ENCODE data around the gene PRR15L.
"Not testable (repeated sequence)": the region's sequence is repeated elsewhere in the genome, so short reads cannot be mapped to it uniquely, and the experiment has no call there.

Gene PRR15L

DNA sequence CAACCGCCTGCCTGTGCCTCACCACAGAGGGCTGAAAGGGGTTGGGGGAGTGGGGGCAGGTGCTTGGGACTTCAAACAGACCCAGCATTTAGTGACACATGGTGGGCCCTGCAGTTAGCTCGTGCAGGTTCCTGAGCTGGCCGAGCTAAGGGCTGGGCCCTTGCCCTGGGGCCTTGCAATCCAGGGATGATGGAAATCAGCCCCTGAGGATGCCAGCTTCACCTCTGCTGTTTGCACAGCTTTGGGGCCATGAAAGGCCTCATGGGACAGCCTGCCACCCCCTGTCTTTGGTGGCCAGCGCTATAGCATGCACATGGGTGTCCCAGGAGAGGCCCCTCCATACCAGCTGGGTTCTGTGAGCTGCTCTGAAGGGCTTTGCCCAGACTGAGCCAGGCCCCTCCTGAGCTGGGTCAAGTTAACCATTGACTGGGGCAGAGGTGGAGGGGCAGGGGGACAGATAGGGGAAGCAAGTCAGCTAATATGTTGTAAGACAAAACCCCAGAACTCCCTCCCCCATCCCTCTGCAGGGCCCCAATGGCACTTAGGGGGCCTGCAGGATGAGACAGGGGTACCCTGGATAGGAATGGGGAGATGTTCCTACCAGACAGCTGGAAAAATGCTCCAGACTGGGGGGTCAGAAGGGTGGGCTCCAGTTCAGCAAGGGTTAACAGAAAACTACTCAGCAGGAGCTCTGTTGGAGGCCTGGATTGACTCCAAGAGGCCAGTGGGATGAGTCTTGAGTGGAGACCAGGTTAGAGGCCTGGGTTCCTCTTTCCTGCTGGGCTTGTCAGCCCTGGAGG is 692 bp downstream of the PRR15L start:
- DNase-seq, result no peak

DNA sequence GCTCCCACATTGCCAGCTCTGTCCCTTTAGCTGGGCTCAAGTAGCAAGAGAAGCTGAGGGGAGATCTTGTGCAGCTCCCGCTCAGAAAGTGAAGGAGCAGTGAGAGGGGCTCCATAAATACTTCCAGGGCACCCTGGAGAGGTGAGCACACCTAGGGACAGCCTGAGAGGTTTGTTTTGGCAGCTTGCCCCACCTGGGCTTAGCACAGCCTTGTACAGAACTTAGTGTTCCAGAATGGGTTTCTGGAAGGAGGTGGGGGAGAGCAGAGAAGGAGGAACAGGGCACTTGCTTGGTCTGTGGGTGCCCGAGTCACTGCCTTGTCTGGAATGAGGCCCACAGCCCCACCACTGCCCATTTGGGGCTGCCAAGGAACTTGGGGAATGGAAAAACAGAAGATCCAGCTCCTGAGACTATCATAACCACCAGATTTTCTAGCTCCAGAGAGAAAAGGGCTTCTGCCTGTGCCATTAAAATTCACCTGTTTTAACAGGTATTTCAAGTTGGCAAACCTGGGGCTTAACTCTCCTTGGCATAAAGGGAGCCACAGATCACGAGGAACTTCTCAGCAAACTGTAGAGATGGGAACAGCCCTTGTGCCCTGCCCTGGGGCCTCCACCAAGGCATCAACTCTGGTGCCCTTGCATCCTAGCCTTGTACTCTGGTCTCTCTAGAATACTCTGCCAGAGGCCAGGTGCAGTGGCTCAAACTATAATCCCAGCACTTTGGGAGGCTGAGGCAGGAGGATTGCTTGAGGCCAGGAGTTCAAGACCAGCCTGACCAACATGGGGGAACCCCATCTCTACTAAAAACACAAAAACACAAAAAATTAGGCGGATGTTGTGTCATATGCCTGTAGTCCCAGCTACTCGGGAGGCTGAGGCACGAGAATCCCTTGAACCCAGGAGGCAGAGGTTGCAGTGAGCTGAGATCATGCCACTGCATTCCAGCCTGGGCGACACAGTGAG is 1.9 kb downstream of the PRR15L start:
- no peak for DNase-seq

DNA sequence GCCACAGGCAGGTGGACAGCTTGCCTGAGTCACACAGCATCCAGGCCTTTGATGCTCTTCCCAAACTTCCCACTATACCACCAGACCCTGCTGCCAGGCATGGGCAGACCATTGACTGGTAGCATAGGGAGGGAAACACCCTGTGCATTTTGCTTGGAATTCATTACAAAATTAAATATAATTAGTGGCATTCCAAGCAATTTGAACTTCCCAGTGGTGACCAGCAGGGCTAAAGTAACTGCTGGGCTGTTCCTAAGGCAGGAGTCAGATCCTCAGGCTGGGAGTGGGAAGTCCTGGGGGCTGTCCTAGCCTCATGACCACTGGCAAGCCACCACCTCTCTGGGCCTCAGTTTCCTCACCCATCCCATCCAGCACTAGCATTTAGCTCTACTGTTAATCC is 3.8 kb downstream of the PRR15L start:
- no peak for DNase-seq

DNA sequence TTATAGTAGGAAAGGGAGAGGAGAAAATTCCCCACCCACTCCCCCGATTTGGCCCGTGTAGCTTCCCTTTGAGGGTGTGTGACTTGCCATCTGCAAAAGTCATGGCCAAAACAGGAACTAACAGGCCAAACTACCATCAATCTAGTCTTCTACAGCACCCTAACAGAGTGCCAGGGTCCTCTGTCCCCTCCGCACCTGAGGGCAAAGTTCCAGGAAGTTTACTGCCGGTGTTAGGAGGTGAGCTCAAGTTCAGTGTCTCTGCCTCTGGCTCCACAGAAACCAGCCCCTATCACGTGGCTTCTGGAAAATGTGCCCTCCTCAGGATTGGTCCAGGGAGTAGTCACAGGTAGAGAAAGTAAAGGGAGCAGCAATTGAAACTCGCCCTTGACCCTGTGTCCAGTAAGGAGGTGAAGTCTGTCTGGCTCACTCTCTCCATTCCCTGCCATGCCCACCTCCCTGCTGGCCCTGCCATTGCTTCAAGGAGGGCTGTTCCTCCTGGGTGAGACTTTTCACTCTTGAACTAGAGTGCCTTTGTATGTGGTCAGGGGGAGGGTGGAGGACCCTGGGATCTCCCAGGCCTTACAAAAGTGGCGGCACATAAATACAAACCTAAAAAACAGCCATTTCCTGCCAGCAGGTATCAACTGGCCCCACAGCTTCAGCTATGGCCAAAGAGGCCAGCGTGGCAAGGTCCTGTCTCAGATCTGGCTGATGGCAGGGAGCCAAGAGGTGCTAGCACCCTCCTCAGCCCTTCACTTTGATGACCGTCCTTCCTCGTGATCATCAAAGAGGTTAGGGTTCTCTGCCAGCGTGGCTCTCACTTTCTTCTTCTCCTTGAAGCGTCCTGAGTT is 5.3 kb downstream of the PRR15L start:
- no peak for DNase-seq

DNA sequence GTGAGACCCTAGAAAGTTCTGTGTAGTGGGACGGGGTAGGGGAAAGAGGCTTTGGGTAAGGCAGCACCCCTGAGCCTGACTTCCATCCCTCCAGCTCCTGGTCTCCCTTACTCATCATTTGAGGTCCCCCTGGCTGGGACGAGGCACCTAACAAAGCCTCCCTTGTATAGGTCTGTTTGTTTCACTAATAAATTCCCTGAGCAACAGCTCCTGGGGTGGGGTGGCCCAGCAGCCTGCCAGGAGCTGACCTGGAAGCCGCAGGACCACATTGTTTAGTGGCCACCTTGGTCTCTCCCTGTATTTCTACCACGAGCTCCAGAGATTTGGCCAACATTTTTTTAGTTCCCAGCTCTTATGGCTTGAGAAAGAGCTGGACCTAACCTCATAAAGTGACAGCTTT is 7.2 kb downstream of the PRR15L start:
- no peak for DNase-seq

DNA sequence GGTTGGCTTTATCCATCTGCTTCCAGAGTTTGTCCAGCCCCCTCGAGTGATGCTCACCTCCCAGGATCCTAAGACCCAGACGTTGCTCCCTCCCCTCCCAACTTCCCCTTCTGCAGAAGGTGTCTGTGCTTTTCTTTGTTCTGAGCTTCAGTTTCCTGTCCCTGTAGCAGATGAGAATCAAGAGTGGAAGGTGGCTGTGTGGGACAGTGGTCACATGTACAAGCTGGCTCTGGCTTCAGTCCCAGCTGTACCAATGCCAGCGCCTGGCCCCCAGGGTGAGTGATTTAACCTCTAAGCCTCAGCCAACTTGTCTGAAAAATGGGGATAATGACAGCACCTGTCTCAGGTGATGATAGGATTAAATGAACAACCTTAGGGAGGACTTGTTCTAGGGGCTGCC is 7.7 kb downstream of the PRR15L start:
- no peak for DNase-seq

DNA sequence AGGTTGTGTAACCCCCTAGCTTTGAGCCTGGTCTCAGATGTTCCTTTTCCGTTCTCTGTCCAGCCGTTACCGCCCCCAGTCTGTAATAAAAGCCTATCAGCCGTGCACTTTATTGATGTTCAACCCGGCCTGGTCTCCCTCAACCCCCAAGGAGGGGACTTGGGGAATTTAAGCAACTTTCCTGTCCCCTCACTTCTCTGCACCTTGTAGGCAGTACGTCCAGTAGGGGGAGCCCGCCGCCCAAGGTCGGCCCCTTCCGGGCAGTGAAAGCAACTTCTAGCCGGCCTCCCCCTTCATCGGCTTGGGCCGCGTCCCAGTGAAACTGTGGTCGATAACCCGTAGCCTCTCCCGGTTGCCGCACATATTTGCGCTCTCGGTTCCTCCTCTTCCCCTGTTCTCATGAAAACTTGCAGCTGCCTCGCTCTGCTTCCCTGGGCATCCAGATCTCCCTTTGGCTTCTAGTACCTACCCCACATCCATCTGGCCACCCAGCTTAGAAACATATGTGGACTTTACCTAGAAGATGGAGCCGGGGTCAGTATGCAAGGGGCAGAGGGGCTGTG is 8.4 kb downstream of the PRR15L start:
- peak in 12 of 14 donors; percentile 48 to 85 (median 64) for DNase-seq

DNA sequence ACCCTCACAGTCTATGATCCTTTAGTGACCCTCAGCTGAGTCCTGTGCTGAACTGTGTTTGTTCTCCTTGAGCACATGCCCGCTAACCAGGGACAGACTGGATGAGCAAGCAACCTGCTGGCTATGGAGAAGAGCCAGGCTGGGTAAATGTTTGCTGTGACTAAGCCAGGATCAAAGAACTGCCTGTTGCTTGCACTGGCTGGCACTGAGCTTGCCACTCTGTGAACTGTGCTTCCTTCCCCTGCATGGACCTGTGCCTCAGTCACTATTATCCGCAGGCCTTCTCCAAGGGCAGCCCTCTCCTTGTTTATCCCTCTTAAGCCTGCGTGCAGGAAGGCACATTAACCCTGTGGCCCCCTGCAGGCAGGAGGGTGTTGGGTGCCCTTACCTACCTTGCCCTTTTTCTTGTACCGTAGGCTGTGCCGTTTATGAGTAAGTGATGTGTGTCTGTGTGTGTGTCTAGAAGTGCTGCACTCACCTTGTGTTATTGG is 8.9 kb downstream of the PRR15L start:
- DNase-seq, result peak in 3 of 14 donors; percentile 8 to 86 (median 19)

DNA sequence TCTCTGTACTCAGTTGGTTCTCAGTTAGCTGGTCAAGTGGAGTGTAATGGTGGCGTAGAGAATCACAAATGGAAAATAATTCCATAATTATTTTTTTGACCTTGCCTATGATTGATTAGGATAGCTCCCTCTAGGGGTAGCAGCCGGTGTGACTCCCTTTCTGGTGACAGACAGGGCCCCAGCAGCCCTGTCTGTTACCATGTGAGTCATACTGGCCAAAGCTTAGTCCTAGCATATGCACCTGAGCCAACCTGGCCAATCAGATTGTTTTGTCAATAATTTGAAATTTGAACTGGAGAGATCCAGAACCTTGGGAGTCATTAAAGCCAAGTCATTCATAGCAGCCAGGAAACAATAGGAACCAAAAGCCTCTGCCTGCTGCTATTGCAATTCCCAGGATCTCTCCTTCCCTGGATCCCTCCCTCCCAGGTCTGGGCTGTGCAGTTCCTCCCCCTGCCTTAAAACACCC is 10.7 kb downstream of the PRR15L start:
- DNase-seq, result peak in 10 of 14 donors; percentile 3 to 51 (median 26)

DNA sequence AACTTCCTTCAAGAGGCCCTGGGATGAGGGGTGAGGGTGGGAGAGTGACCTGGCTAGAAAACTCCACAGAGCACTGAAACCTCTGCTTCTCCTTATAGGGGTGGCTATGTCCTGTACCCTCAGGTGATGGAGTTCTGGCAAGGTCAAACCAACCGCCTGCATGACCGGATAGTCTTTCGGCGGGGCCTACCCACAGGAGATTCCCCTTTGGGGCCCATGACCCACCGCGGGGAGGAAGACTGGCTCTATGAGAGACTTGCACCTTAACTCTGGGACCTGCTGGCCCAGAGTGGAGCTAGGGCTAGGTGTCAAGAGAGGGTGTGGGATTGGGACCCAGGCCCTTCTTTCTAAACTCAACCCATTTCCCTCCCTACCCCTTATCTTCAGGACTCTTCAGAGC is 11.2 kb downstream of the PRR15L start:
- DNase-seq, result no peak

DNA sequence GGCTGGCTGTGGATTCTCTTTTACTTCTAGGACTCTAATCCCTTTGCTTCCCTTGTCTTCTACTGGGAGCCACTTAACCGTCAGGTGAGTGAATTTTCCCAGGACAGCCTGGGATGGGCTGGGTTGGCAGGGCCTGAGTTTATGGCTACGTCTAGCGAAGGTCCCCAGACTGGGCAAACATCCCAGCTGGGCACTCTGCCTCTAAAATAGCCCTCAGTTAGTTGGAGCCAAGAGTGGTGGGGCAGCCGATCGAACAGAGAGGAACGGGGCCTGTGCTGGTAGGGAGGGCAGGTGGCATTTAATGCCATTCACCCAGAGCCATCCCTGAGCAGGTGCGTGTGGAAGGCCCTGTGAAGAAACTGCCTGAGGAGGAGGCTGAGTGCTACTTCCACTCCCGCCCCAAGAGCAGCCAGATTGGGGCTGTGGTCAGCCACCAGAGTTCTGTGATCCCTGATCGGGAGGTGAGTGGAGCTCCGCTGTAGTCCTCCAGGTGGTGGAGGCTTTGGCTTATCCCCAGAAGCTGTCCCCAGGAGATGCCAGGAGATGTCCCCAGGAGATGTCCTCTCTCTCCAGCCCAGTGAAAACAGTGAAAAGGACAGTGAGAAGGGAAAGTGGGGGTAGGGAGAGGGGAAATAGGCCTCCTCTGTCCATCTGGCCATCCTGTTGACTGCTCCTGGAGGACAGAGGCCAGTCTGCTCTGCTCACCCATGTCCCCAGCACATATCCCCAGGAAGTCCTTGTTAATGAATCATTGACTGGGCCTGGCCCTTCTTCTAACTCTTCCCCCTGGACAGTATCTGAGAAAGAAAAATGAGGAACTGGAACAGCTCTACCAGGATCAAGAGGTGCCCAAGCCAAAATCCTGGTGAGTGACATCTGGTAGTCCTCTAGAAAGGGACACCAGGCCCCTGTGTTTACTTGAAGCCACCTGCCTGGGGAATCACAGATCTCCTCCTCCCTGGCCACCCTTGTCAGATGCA is 11.9 kb downstream of the PRR15L start:
- peak in 8 of 14 donors; percentile 11 to 87 (median 32) for DNase-seq

DNA sequence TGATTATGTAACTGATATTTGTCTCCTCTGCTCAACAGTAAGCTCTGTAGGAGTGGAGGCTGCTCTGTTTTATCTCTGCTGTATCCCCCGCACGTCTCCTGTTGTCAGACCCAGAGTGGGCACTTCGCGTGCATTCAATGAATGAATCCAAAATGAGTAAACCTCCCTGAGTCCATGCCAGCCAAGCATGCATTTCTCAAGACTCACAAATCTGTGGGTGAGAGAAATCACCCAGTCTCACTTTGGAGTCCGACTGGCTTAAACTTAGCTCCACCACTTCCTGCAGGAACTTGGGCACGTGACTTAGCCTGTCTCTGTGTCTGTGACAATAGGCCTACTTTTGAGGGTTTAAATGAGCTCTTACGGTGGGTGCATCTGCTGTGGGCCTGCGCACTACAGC is 12.6 kb downstream of the PRR15L start:
- DNase-seq, result peak in 4 of 14 donors; percentile 27 to 55 (median 32)

DNA sequence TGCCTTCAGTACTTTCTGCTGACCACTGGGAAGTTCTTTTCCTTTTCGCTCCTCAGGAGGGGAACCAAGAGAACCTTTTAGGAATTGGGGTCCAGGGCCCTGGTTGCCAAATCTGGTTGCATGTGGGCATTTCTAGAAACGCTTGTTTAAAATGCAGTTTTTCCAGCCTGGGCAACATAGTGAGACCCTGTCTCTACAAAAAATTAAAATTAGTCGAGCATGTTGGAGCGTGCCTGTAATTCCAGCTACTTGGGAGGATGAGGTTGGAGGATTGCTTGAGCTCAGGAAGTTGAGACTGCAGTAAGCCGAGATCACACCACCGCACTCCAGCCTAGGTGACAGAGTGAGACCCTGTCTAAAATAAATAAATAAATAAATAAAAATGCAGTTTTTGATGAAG is 15.1 kb downstream of the PRR15L start:
- DNase-seq, result no peak

DNA sequence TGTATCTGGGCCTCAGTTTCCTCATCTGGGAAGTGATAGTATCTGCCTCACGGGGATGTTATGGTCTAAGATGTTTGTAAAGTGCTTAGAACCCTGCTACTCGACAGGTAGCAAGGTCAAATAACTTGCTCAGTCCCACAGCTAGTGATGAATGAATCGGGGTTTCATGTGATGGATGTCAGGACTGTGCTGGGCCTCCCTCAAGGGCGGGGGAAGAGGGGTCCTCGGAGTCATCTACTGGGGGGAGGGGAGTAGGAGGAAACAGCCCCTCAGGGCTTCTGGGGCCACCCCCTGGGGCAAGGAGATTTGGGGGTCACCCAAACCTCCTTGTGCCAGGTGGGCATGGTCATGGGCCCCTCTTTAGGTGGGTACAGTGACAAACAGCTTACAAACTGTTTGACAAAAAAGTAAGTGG is 15.6 kb downstream of the PRR15L start:
- no peak for DNase-seq

DNA sequence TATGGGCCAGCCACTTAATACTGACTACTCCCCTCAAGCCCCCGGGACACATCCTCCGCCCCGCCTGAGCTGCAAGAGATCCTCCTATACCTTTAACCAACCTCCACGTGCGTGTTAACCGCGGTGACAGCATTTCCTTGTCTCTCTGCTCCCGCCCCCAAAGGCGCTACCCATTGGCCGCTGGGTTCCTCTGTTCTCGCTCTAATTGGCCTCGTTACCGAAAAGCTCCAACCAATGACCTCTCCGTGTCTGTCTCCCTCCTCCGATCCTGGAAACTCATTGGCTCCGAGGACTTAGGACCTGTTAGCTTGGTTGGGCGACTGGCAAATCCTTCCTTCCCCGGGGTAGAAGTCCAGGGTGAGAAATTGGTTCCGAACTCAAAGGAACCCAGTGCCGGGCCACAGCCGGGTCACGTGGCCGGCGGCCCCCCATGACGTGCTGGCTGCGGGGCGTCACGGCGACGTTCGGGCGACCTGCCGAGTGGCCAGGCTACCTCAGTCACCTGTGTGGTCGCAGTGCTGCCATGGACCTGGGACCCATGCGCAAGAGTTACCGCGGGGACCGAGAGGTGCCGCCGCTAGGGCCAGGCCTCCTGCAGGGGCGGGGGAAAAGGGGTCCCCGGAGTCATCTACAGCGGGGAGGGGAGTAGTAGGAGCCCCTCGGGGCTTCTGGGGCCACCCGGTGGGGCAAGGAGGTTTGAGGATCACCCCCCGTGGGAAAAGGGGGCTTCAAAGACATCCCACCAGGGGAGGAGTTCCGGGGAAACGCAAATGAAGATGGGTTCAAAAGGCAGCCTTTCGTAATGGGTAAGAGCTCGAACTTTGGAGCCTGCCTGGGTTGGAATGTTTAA is 16.2 kb downstream of the PRR15L start, which contains the start of gene PNPO:
Gene PNPO, plus strand, starts transcription at position 326 of the 850 bp plus-strand sequence. Its CDS starts 105 bp downstream, at position 431.
- DNase-seq, result peak; percentile 36 to 98 (median 90)

DNA sequence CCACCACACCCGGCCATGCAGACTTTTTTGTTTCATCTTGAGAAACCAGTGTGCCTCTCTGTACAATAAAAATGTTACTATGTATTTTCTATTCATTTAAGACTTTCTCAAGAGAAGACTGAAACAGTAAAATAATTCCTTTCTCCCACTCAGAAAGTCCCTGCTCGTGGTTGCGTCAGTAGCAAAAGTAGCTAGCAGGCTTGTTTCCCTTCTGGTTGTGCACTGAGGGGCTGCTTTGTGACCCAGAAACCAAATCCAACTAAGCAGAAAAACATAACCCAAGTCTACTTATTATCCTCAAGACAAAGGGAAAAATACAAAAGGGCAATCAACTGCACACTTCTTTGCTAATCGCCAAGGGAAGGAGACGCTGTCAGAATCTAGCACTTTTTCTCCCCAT is 19.7 kb downstream of the PRR15L start:
- no peak for DNase-seq

DNA sequence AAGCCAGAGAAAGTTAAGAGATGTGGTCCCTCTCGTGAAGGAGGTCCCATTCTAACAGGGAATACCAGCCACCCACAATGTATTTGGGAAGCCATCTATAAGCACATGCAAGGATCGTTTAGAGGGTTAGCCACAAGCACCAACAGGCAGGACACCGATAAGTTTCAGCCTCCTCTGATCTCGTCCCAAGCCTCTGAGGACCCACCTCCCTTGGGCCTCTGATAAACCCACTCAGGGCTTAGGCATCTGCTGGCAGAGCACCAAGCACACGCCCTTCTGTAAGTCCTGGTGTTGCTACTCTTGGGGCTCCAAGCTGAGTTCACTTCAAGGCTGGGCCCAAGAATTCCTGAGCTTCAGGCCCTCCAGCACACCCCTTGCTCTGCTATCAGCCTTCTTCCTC is 21.7 kb downstream of the PRR15L start:
- no peak for DNase-seq

DNA sequence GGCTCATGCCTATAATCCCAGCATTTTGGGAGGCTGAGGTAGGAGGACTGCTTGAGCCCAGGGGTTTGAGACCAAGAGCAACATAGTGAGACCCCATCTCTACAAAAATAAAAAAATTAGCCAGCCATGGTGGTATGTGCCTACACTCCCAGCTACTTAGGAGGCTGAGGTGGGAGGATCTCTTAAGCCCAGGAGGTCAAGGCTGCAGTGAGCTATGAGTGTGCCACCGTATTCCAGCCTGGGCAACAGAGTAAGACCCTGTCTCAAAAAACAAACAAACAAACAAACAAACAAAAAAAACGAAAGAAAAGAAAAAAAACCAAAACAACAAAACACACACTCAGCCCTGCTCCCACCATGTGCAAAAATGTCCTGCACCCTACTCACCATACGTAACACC is 22.2 kb downstream of the PRR15L start:
- not testable (repeated sequence) for DNase-seq

DNA sequence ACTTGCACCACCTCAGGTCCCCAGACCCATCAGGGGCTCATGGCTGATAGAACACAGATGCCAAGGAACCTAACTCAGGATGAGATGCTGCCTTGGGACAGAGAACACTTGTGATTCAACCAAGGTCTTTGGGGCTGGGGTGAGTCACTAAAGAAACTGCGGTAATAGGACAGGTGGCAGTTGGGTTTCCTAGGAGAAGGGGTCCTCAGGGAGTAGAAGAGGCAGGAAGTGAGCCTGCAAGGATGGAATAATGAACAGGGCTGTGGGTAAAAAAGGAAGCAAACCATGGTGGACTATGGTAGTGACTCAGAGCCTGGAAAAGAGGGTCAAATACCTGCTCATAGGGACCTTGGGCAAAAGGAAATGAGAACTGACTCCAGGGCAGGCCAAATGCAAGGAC is 22.8 kb downstream of the PRR15L start:
- no peak for DNase-seq
